ENCODE measurements around the gene PDE6A.
A peak's percentile ranks its signal among the peaks of the same experiment; 100 is the strongest.

Gene PDE6A

GRCh38 chr5:149833116-149833827 lies 111.3 kb downstream of the PDE6A start:
- no peak for DNase-seq

GRCh38 chr5:149832636-149833035 lies 112.0 kb downstream of the PDE6A start:
- DNase-seq: no peak

GRCh38 chr5:149831492-149831891 lies 113.1 kb downstream of the PDE6A start:
- DNase-seq: no peak

GRCh38 chr5:149830579-149830978 lies 114.0 kb downstream of the PDE6A start:
- no peak for DNase-seq

- no peak for DNase-seq
Observed at GRCh38 chr5:149829954-149830353, 114.6 kb downstream of the PDE6A start.

- DNase-seq: peak; percentile 97
Observed at GRCh38 chr5:149828161-149829011, 116.2 kb downstream of the PDE6A start.

GRCh38 chr5:149827546-149827945 lies 117.0 kb downstream of the PDE6A start:
- DNase-seq: no peak

- DNase-seq: no peak
Observed at GRCh38 chr5:149827086-149827485, 117.5 kb downstream of the PDE6A start.

GRCh38 chr5:149826574-149826973 lies 118.0 kb downstream of the PDE6A start:
- DNase-seq: no peak

- DNase-seq: no peak
Observed at GRCh38 chr5:149824846-149825245, 119.7 kb downstream of the PDE6A start.

GRCh38 chr5:149824120-149824519 lies 120.5 kb downstream of the PDE6A start:
- DNase-seq: no peak

GRCh38 chr5:149823375-149823774 lies 121.2 kb downstream of the PDE6A start:
- no peak for DNase-seq

- no peak for DNase-seq
Observed at GRCh38 chr5:149822301-149822700, 122.3 kb downstream of the PDE6A start.

- no peak for DNase-seq
Observed at GRCh38 chr5:149820536-149821510, 123.8 kb downstream of the PDE6A start.

- DNase-seq: no peak
Observed at GRCh38 chr5:149820012-149820411, 124.6 kb downstream of the PDE6A start.

GRCh38 chr5:149818116-149818515 lies 126.5 kb downstream of the PDE6A start:
- no peak for DNase-seq

GRCh38 chr5:149817539-149818060 lies 127.0 kb downstream of the PDE6A start:
- DNase-seq: no peak

GRCh38 chr5:149816661-149817060 lies 127.9 kb downstream of the PDE6A start:
- no peak for DNase-seq

GRCh38 chr5:149811453-149811852 lies 133.1 kb downstream of the PDE6A start:
- DNase-seq: no peak

- DNase-seq: no peak
Observed at GRCh38 chr5:149810856-149811255, 133.7 kb downstream of the PDE6A start.

- no peak for DNase-seq
Observed at GRCh38 chr5:149809931-149810691, 134.5 kb downstream of the PDE6A start.
